HepG2 (cell line): Measurements from ENCODE around the gene FGF9. TPM values are rescaled to one million over a fixed set of nuclear protein-coding genes. Genes with fewer than 3 reads are reported as not detected.
A peak's percentile ranks its signal among the peaks of the same experiment; 100 is the strongest.

Source experiments
- ATAC-seq: fragments of 200-7000 bp; cut with Tn5 transposase; 3 replicates; pipeline ENCODE4 v1.9.1; 2020; ENCODE audit warnings: mild to moderate bottlenecking, moderate library complexity
- BruUV-seq: library from RNA; stranded (reverse); fragments of 400-500 nt; replicated peaks from 2 replicates; lab custom pipeline; 2021; lab: Mats Ljungman, UMichigan
- CTCF ChIA-PET: fragments of 300-600 bp; formaldehyde crosslinking; extraction: SDS; loops from one replicate; lab custom pipeline; 2021; ENCODE audit warnings: low total read pairs, inconsistent platforms, low intra/inter-chr PET ratio; lab: Yijun Ruan, JAX
- POLR2A ChIA-PET: fragments of 350-600 bp; sonication (Branson Sonifier 250); formaldehyde crosslinking; loops from one replicate; lab custom pipeline; 2020; ENCODE audit warnings: antibody characterized with exemption, inconsistent platforms; lab: Yijun Ruan, JAX
- DNase-seq: peaks from one replicate; pipeline ENCODE4 v3.0.0-alpha.2; 2015; ENCODE audit warnings: low spot score
- FAIRE-seq: peaks from 3 replicates; lab custom pipeline; 2011; peaks lifted over from hg19 to GRCh38; lab: Jason Lieb, UNC
- H2AFZ ChIP-seq: one replicate; pipeline ENCODE4 v1.6.1; 2011; ENCODE audit warnings: low read length, inconsistent platforms
- H3K27ac ChIP-seq: fragments of 300-600 bp; 3 replicates; pipeline ENCODE4 v1.8.0; 2011; ENCODE audit warnings: mixed run types, mild to moderate bottlenecking, mixed read lengths, low read length, inconsistent platforms; ENCODE audit not compliant: insufficient read depth; ENCODE audit errors: extremely low read length
- H3K27me3 ChIP-seq, 2 experiments: fragments of 200-600 bp in 1 of 2; 2 replicates in 1 of 2; 3 replicates in 1 of 2; pipeline versions ENCODE4 v1.6.0 to v1.8.0; 2011; ENCODE audit warnings: low read length in 2 of 2, mild to moderate bottlenecking in 2 of 2, moderate library complexity in 2 of 2, inconsistent platforms in 1 of 2; ENCODE audit not compliant: insufficient read depth in 2 of 2, control insufficient read depth in 1 of 2
- H3K36me3 ChIP-seq, 2 experiments: fragments of 200-600 bp in 1 of 2; replicated peaks in 1 of 2; 2 replicates in 1 of 2; 3 replicates in 1 of 2; pipeline versions ENCODE4 v1.5.1 to v1.8.0; 2011; ENCODE audit warnings: low read length in 2 of 2, inconsistent platforms in 1 of 2; ENCODE audit not compliant: insufficient read depth in 2 of 2, control insufficient read depth in 1 of 2
- H3K4me1 ChIP-seq: 2 replicates; pipeline ENCODE4 v1.5.1; 2012; ENCODE audit warnings: low read length, inconsistent platforms; ENCODE audit not compliant: insufficient read depth
- H3K4me2 ChIP-seq: 2 replicates; pipeline ENCODE4 v1.6.0; 2011; ENCODE audit warnings: low read depth, low read length, inconsistent platforms
- H3K4me3 ChIP-seq, 3 experiments: fragments of 200-600 bp in 1 of 3; sonication (generic), shearing (Covaris generic) in 1 of 3; replicated peaks in 1 of 3; 2 replicates each; pipeline ENCODE4 v1.5.1; 2011 to 2016; ENCODE audit warnings: low read length in 3 of 3, inconsistent platforms in 2 of 3, low read depth in 2 of 3, mild to moderate bottlenecking in 2 of 3, control low read depth in 1 of 3, mixed read lengths in 1 of 3; ENCODE audit not compliant: insufficient read depth in 1 of 3
- H3K79me2 ChIP-seq: one replicate; pipeline ENCODE4 v1.6.1; 2011; ENCODE audit warnings: low read length, inconsistent platforms; ENCODE audit not compliant: insufficient read depth
- H3K9ac ChIP-seq: 2 replicates; pipeline ENCODE4 v1.6.0; 2011; ENCODE audit warnings: mild to moderate bottlenecking, low read depth, low read length, inconsistent platforms; ENCODE audit not compliant: insufficient read depth
- H3K9me3 ChIP-seq: 2 replicates; pipeline ENCODE4 v1.5.1; 2012; ENCODE audit warnings: mild to moderate bottlenecking, low read length
- H4K20me1 ChIP-seq: 2 replicates; pipeline ENCODE4 v1.6.0; 2011; ENCODE audit warnings: inconsistent platforms, mild to moderate bottlenecking, low read length, moderate library complexity; ENCODE audit not compliant: insufficient read depth
- ATF1 ChIP-seq: IDR thresholded peaks from 2 replicates; pipeline ENCODE4 v1.6.1; 2016; ENCODE audit warnings: mild to moderate bottlenecking, control low read depth
- EEA1 ChIP-seq: sonication (generic); formaldehyde crosslinking; IDR thresholded peaks from 2 replicates; pipeline ENCODE4 v1.5.1; 2020; ENCODE audit warnings: mild to moderate bottlenecking, missing genetic modification reagents, borderline replicate concordance
- MEF2D ChIP-seq: sonication (generic); formaldehyde crosslinking; IDR thresholded peaks from 2 replicates; pipeline ENCODE4 v1.5.1; 2020; ENCODE audit warnings: mild to moderate bottlenecking, missing genetic modification reagents
- PAF1 ChIP-seq: IDR thresholded peaks from 2 replicates; pipeline ENCODE4 v1.6.1; 2016; ENCODE audit warnings: missing genetic modification reagents, missing compliant biosample characterization
- RFX5 ChIP-seq: IDR thresholded peaks from 2 replicates; pipeline ENCODE4 v1.6.1; 2011; ENCODE audit warnings: low read depth, low read length, improper control_type of control experiment
- SMARCE1 ChIP-seq: fragments of 450-650 bp; IDR thresholded peaks from 2 replicates; pipeline ENCODE4 v1.6.1; 2017; ENCODE audit warnings: borderline replicate concordance
- THYN1 ChIP-seq: sonication (generic); formaldehyde crosslinking; IDR thresholded peaks from 2 replicates; pipeline ENCODE4 v1.8.1; 2023; ENCODE audit warnings: low read depth, mild to moderate bottlenecking, moderate library complexity, missing genetic modification reagents, borderline replicate concordance
- ZFP82 ChIP-seq: sonication (generic); formaldehyde crosslinking; IDR thresholded peaks from 2 replicates; pipeline ENCODE4 v1.5.1; 2020; ENCODE audit warnings: mild to moderate bottlenecking, missing genetic modification reagents, borderline replicate concordance
- ZMYM4 ChIP-seq: sonication (generic); formaldehyde crosslinking; IDR thresholded peaks from 2 replicates; pipeline ENCODE4 v1.8.1; 2023; ENCODE audit warnings: mild to moderate bottlenecking, missing genetic modification reagents
- ZNF264 ChIP-seq: sonication (generic); formaldehyde crosslinking; IDR thresholded peaks from 2 replicates; pipeline ENCODE4 v1.4.0; 2020; ENCODE audit warnings: missing genetic modification reagents
- ZNF891 ChIP-seq: sonication (generic); formaldehyde crosslinking; IDR thresholded peaks from 2 replicates; pipeline ENCODE4 v1.5.0; 2020; ENCODE audit warnings: mild to moderate bottlenecking, missing genetic modification reagents
- WGBS: methylation state at CpG from one replicate; pipeline ENCODE4 v1.1.6; 2017; ENCODE audit warnings: low lambda C conversion rate; 5-methylcytosine and 5-hydroxymethylcytosine counted together
- in situ Hi-C: cut with HindIII; loops from 2 replicates; pipeline ENCODE4 v1.10.0; 2017; ENCODE audit warnings: low pct_unique_long_range_greater_than_20kb; ENCODE audit not compliant: extremely low pct_ligation_motif_present
- intact Hi-C: fragments of 100-400 bp; cut with micrococcal nuclease; formaldehyde crosslinking; loops from one replicate; pipeline ENCODE4 v1.10.0; 2022; ENCODE audit not compliant: unreplicated experiment
- polyA plus RNA-seq, 8 experiments: library from polyadenylated mRNA; depleted of rRNA in 3 of 8; stranded (reverse) in 7 of 8; unstranded in 1 of 8; fragments of >200 nt; fragmentation: Illumina TruSeq in 4 of 8; extraction: Trizol in 4 of 8; gene quantifications; 2 replicates each; pipeline versions ENCODE4 v1.2.1 to v1.2.3, GENCODE V29; 2011 to 2016; ENCODE audit warnings: low read depth in 4 of 8, missing spikeins in 1 of 8, mixed read lengths in 1 of 8; ENCODE audit not compliant: insufficient read depth in 1 of 8
- total RNA-seq, 5 experiments: library from RNA; depleted of rRNA; stranded (reverse); fragments of >200 nt; fragmentation: Illumina TruSeq; extraction: Trizol; gene quantifications; 2 replicates each; pipeline ENCODE4 v1.2.3, GENCODE V29; 2016; ENCODE audit warnings: low read depth in 1 of 5
- TF ChIP-seq, protein P1 (sequence below), 2 experiments: fragments of 450-650 bp in 1 of 2; sonication (generic) in 1 of 2; formaldehyde crosslinking in 1 of 2; IDR thresholded peaks; 2 replicates each; pipeline versions ENCODE4 v1.6.1 to v1.8.0; 2016 to 2022; ENCODE audit warnings: antibody characterized with exemption in 1 of 2, mild to moderate bottlenecking in 1 of 2, missing genetic modification reagents in 1 of 2
- TF ChIP-seq, protein P2 (sequence below): sonication (generic); formaldehyde crosslinking; IDR thresholded peaks from 2 replicates; pipeline ENCODE4 v1.5.0; 2020; ENCODE audit warnings: mild to moderate bottlenecking, missing genetic modification reagents

FGF9 gene
- total and polyA plus RNA-seq, 2 of the 13 experiments (the other 11 are each of a cell fraction or from before 2014, with no cell fraction given): not detected

DNA sequence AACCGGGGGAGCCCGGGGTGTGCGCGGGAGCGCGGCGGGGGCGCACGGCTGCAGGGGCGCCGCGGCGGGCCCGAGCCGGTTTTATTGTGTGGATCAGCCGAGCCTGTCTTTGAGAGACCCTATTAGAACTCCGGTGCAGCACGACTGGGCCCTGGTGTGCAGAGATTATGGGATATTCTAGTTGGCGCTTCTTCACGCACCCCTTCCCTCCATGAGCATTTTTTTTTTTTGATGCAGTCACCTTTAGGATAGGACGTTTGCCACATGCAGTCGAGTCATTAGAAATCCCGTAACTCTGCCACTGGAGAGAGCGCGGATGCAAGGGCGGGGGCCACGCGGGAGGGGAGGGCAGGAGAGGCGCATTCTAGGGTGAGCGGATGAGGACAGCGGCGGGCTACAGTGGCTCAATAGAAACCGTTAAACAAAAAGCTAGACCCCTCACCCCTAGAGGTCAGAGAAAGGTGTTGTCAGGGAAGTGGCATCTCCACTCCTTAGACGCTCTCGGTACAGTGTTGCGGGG is 3.7 kb downstream of the FGF9 start:
- CTCF ChIA-PET: no interaction called here
- Histone ChIP-seq H3K36me3 (no peaks in the 10 kb centered on the region), H3K79me2 (no peaks in the 10 kb centered on the region), H3K9me3 (no peaks in the 10 kb centered on the region), H3K27me3 (peaks cover 8 to 69% of the 10 kb centered on the region in 2 experiments; a peak in 4 of 5 replicates), H3K4me3 (peak overlapping the region in 1 of 3 experiments; percentile 52; a peak in 3 of 6 replicates), H3K9ac (no peak overlapping the region), H3K4me1 (peaks cover 41% of the 10 kb centered on the region), H3K4me2 (peak overlapping the region; percentile 55), H3K27ac (no peak overlapping the region), H2AFZ (no peak overlapping the region), H4K20me1 (no peaks in the 10 kb centered on the region)
- DNase-seq (no peak), FAIRE-seq (no peak), ATAC-seq (no peak)
- in situ Hi-C loops: no loop called here
- intact Hi-C loops: loop anchor here (5.0 kb wide), 1 partner anchor 37 kb away; no protein-coding TSS in a partner anchor
- POLR2A ChIA-PET: no interaction called here
- 11% methylated on average over 20 of the region's 36 CpGs for WGBS
- BruUV-seq: no TSS peak
- TF ChIP-seq, protein P1, sequence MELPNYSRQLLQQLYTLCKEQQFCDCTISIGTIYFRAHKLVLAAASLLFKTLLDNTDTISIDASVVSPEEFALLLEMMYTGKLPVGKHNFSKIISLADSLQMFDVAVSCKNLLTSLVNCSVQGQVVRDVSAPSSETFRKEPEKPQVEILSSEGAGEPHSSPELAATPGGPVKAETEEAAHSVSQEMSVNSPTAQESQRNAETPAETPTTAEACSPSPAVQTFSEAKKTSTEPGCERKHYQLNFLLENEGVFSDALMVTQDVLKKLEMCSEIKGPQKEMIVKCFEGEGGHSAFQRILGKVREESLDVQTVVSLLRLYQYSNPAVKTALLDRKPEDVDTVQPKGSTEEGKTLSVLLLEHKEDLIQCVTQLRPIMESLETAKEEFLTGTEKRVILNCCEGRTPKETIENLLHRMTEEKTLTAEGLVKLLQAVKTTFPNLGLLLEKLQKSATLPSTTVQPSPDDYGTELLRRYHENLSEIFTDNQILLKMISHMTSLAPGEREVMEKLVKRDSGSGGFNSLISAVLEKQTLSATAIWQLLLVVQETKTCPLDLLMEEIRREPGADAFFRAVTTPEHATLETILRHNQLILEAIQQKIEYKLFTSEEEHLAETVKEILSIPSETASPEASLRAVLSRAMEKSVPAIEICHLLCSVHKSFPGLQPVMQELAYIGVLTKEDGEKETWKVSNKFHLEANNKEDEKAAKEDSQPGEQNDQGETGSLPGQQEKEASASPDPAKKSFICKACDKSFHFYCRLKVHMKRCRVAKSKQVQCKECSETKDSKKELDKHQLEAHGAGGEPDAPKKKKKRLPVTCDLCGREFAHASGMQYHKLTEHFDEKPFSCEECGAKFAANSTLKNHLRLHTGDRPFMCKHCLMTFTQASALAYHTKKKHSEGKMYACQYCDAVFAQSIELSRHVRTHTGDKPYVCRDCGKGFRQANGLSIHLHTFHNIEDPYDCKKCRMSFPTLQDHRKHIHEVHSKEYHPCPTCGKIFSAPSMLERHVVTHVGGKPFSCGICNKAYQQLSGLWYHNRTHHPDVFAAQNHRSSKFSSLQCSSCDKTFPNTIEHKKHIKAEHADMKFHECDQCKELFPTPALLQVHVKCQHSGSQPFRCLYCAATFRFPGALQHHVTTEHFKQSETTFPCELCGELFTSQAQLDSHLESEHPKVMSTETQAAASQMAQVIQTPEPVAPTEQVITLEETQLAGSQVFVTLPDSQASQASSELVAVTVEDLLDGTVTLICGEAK (IDR thresholded peaks at IDR 0.05): no peak
- TF ChIP-seq, protein P1 (CRISPR knock-in tag; IDR thresholded peaks at IDR 0.05): no peak
- no peak for TF ChIP-seq ZFP82
- no peak for TF ChIP-seq ZNF891 (CRISPR knock-in tag)
- no peak for TF ChIP-seq ZNF264 (CRISPR knock-in tag)
- no peak for TF ChIP-seq MEF2D
- TF ChIP-seq, protein P2, sequence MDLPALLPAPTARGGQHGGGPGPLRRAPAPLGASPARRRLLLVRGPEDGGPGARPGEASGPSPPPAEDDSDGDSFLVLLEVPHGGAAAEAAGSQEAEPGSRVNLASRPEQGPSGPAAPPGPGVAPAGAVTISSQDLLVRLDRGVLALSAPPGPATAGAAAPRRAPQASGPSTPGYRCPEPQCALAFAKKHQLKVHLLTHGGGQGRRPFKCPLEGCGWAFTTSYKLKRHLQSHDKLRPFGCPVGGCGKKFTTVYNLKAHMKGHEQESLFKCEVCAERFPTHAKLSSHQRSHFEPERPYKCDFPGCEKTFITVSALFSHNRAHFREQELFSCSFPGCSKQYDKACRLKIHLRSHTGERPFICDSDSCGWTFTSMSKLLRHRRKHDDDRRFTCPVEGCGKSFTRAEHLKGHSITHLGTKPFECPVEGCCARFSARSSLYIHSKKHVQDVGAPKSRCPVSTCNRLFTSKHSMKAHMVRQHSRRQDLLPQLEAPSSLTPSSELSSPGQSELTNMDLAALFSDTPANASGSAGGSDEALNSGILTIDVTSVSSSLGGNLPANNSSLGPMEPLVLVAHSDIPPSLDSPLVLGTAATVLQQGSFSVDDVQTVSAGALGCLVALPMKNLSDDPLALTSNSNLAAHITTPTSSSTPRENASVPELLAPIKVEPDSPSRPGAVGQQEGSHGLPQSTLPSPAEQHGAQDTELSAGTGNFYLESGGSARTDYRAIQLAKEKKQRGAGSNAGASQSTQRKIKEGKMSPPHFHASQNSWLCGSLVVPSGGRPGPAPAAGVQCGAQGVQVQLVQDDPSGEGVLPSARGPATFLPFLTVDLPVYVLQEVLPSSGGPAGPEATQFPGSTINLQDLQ (CRISPR knock-in tag): no peak
- no peak for TF ChIP-seq ATF1 (CRISPR knock-in tag)
- no peak for TF ChIP-seq PAF1
- TF ChIP-seq THYN1: no peak
- TF ChIP-seq ZMYM4 (CRISPR knock-in tag): no peak
- no peak for TF ChIP-seq RFX5
- TF ChIP-seq SMARCE1: no peak
- no peak for TF ChIP-seq EEA1
